SK-N-SH treated with all-trans-retinoic acid at 6 μM for 48 hours (cell line): ENCODE measurements around the gene ZCCHC2.

Source experiments
- ATAC-seq: fragments of 200-7000 bp; cut with Tn5 transposase; 3 replicates; pipeline ENCODE4 v1.9.1; 2020; ENCODE audit warnings: mild to moderate bottlenecking, moderate library complexity
- ARNTL ChIP-seq: fragments of 450-650 bp; formaldehyde crosslinking; IDR thresholded peaks from 2 replicates; pipeline ENCODE4 v1.5.0; 2020; ENCODE audit warnings: low read depth, mild to moderate bottlenecking, moderate library complexity, borderline replicate concordance
- CSDC2 ChIP-seq: fragments of 250-450 bp; sonication (Bioruptor Pico); IDR thresholded peaks from 2 replicates; pipeline ENCODE4 v1.5.0; 2020; ENCODE audit warnings: mild to moderate bottlenecking, moderate library complexity
- GLIS3 ChIP-seq: fragments of 250-450 bp; sonication (Bioruptor Pico); IDR thresholded peaks from 2 replicates; pipeline ENCODE4 v1.5.0; 2020; ENCODE audit warnings: mild to moderate bottlenecking, moderate library complexity
- OSR1 ChIP-seq: fragments of 250-450 bp; sonication (Bioruptor Pico); IDR thresholded peaks from 2 replicates; pipeline ENCODE4 v1.8.0; 2022; ENCODE audit warnings: moderate library complexity, mild to moderate bottlenecking, inconsistent platforms
- PPARA ChIP-seq: fragments of 250-450 bp; sonication (Bioruptor Pico); IDR thresholded peaks from 2 replicates; pipeline ENCODE4 v1.5.0; 2020; ENCODE audit warnings: mild to moderate bottlenecking, borderline replicate concordance
- RARB ChIP-seq: fragments of 250-450 bp; sonication (Bioruptor Pico); IDR thresholded peaks from 2 replicates; pipeline ENCODE4 v1.8.0; 2021; ENCODE audit warnings: mild to moderate bottlenecking, moderate library complexity
- SNAI2 ChIP-seq: fragments of 250-450 bp; sonication (Bioruptor Pico); IDR thresholded peaks from 2 replicates; pipeline ENCODE4 v1.5.0; 2020; ENCODE audit warnings: mild to moderate bottlenecking, moderate library complexity
- TCF4 ChIP-seq: fragments of 250-450 bp; sonication (Bioruptor Pico); IDR thresholded peaks from 2 replicates; pipeline ENCODE4 v1.8.0; 2021; ENCODE audit warnings: mild to moderate bottlenecking, moderate library complexity, borderline replicate concordance
- TOX ChIP-seq: fragments of 250-450 bp; sonication (Bioruptor Pico); IDR thresholded peaks from 2 replicates; pipeline ENCODE4 v1.8.0; 2021; ENCODE audit warnings: mild to moderate bottlenecking, moderate library complexity, borderline replicate concordance
- ZC3H10 ChIP-seq: fragments of 250-450 bp; sonication (Bioruptor Pico); IDR thresholded peaks from 2 replicates; pipeline ENCODE4 v1.5.1; 2021; ENCODE audit warnings: mild to moderate bottlenecking, moderate library complexity
- ZFP3 ChIP-seq: fragments of 250-450 bp; sonication (Bioruptor Pico); IDR thresholded peaks from 2 replicates; pipeline ENCODE4 v1.5.0; 2020; ENCODE audit warnings: mild to moderate bottlenecking, moderate library complexity
- ZFP30 ChIP-seq: fragments of 450-650 bp; formaldehyde crosslinking; IDR thresholded peaks from 2 replicates; pipeline ENCODE4 v1.5.0; 2022; ENCODE audit warnings: mild to moderate bottlenecking, moderate library complexity
- ZNF565 ChIP-seq: fragments of 450-650 bp; formaldehyde crosslinking; conservative IDR thresholded peaks from 2 replicates; pipeline ENCODE4 v1.5.0; 2020; ENCODE audit warnings: low read depth, mild to moderate bottlenecking, moderate library complexity
- ZNF70 ChIP-seq: fragments of 450-650 bp; formaldehyde crosslinking; IDR thresholded peaks from 2 replicates; pipeline ENCODE4 v1.5.0; 2020; ENCODE audit warnings: mild to moderate bottlenecking, moderate library complexity
- TF ChIP-seq, protein P1 (sequence below): fragments of 250-450 bp; sonication (Bioruptor Pico); IDR thresholded peaks from 2 replicates; pipeline ENCODE4 v1.5.1; 2020; ENCODE audit warnings: low read depth, mild to moderate bottlenecking, moderate library complexity
- TF ChIP-seq, protein P2 (sequence below): fragments of 250-450 bp; sonication (Bioruptor Pico); IDR thresholded peaks from 2 replicates; pipeline ENCODE4 v1.8.0; 2020; ENCODE audit warnings: mild to moderate bottlenecking, moderate library complexity, borderline replicate concordance
- TF ChIP-seq, protein P3 (sequence below): fragments of 250-450 bp; sonication (Bioruptor Pico); IDR thresholded peaks from 2 replicates; pipeline ENCODE4 v1.8.0; 2021; ENCODE audit warnings: low read depth, mild to moderate bottlenecking, moderate library complexity, borderline replicate concordance
- TF ChIP-seq, protein P4 (sequence below): fragments of 250-450 bp; sonication (Bioruptor Pico); IDR thresholded peaks from 2 replicates; pipeline ENCODE4 v1.5.1; 2021; ENCODE audit warnings: mild to moderate bottlenecking, moderate library complexity

The ZCCHC2 gene

DNA sequence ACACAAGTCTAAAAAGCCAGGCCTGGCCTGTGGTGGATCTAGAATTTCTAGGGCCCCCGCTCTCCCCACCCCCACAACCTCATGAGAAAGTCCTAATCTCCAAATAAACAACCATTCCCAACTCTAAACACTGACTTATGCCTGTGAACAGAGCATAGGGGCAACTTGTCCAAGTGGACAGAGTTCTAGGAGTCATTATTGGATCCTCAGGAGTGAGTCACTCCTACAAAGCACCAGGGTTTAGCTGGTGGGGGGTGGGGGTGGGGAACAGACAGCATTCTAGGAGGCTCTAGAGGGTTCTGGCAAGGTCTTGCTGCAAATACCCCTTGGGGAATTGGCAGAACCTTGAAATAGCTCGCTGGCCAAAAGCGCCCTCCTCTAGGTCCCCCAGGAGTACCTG lies 83.3 kb downstream of the ZCCHC2 start:
- ATAC-seq, result no peak
- TF ChIP-seq, protein P1, sequence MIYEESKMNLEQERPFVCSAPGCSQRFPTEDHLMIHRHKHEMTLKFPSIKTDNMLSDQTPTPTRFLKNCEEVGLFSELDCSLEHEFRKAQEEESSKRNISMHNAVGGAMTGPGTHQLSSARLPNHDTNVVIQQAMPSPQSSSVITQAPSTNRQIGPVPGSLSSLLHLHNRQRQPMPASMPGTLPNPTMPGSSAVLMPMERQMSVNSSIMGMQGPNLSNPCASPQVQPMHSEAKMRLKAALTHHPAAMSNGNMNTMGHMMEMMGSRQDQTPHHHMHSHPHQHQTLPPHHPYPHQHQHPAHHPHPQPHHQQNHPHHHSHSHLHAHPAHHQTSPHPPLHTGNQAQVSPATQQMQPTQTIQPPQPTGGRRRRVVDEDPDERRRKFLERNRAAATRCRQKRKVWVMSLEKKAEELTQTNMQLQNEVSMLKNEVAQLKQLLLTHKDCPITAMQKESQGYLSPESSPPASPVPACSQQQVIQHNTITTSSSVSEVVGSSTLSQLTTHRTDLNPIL (CRISPR knock-in tag), result no peak
- TF ChIP-seq ARNTL (CRISPR knock-in tag), result no peak
- TF ChIP-seq GLIS3 (CRISPR knock-in tag), result no peak
- TF ChIP-seq CSDC2 (CRISPR knock-in tag), result no peak
- no peak for TF ChIP-seq PPARA (CRISPR knock-in tag)
- TF ChIP-seq OSR1 (CRISPR knock-in tag), result no peak

DNA sequence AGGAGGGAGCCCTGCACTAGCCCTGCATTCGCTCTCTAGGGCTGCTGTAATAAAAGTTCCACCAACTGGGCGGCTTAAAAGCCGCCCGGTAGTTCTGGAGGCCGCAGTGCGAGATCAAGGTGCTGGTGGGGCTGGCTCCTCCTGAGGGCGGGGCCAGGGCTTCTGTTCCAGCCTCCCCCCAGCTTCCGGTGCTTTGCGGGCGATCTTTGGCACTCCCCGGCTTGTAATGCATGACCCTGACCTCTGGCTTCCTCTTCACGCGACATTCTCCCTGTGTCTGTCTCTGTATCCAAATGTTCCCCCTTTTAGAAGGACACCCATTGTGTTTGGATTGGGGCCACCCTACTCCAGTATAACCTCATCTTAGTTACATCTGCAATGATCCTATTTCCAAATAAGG lies 84.5 kb downstream of the ZCCHC2 start:
- no peak for ATAC-seq
- TF ChIP-seq ZNF70 (CRISPR knock-in tag) (no peak), ZFP3 (CRISPR knock-in tag) (no peak), TCF4 (no peak), CSDC2 (CRISPR knock-in tag) (no peak), ZFP30 (CRISPR knock-in tag) (no peak), ARNTL (CRISPR knock-in tag) (no peak), ZNF565 (CRISPR knock-in tag) (no peak)
- TF ChIP-seq, protein P1 (CRISPR knock-in tag), result no peak

DNA sequence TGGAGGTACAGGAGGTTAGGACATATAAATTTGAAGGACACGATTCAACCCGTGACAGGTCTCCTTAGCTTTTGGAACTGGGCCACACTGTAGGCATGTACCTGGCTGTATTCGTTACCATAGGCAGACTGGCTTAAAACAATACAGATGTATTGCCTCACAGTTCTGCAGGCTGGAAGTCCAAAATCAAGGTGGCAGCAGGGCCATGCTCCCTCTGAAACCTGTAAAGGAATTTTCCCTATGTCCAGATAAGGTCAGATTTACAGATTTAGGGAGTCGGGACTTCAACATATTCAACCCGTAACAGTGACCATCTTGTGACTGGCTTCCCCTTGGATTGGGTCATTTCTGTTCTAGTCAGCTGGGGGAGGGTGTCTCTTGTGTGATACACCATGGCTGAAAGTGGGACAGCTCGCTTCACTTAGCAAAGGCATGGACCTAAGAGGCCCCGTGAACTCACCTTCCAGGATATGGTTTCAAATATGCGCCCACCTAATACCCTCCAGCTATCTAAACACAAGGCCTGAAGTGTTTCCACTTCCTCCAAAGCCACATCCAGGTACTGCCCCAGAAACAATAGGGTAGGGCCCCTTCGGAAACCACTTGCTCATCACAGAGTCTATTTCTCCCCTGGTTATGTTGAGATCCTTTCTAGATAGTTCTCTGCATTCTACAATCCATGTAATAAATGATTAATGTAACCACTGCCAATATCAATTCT lies 85.0 kb downstream of the ZCCHC2 start:
- ATAC-seq, result no peak

DNA sequence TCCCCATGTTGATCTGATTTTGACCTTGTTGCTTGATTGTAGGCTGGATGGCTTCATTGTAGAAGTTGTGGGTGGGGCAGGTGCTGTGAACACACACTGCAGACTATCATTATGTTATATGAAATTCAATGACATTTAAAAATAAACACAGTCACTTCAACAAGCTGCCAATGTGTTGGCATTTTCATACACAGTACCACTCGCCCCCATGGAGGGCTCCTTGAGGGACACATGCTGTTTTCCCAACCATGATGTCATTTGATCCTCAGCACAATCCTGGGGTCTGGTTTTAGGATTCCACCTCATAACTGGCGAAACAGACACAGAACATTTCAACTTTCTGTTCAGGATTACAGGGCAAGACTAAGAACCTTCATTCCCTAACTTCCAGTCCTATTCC lies 86.9 kb downstream of the ZCCHC2 start:
- no peak for TF ChIP-seq GLIS3 (CRISPR knock-in tag)
- no peak for ATAC-seq

More for the DNA sequence above, 85.0 kb downstream of the ZCCHC2 start:
- TF ChIP-seq TCF4 (no peak), ZFP30 (CRISPR knock-in tag) (no peak), PPARA (CRISPR knock-in tag) (no peak), RARB (CRISPR knock-in tag) (no peak), OSR1 (CRISPR knock-in tag) (no peak), SNAI2 (CRISPR knock-in tag) (no peak), TOX (no peak), CSDC2 (CRISPR knock-in tag) (no peak), ZNF70 (CRISPR knock-in tag) (no peak)
- TF ChIP-seq, protein P1 (CRISPR knock-in tag), result no peak
- TF ChIP-seq, protein P2, sequence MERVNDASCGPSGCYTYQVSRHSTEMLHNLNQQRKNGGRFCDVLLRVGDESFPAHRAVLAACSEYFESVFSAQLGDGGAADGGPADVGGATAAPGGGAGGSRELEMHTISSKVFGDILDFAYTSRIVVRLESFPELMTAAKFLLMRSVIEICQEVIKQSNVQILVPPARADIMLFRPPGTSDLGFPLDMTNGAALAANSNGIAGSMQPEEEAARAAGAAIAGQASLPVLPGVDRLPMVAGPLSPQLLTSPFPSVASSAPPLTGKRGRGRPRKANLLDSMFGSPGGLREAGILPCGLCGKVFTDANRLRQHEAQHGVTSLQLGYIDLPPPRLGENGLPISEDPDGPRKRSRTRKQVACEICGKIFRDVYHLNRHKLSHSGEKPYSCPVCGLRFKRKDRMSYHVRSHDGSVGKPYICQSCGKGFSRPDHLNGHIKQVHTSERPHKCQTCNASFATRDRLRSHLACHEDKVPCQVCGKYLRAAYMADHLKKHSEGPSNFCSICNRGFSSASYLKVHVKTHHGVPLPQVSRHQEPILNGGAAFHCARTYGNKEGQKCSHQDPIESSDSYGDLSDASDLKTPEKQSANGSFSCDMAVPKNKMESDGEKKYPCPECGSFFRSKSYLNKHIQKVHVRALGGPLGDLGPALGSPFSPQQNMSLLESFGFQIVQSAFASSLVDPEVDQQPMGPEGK (CRISPR knock-in tag), result no peak

DNA sequence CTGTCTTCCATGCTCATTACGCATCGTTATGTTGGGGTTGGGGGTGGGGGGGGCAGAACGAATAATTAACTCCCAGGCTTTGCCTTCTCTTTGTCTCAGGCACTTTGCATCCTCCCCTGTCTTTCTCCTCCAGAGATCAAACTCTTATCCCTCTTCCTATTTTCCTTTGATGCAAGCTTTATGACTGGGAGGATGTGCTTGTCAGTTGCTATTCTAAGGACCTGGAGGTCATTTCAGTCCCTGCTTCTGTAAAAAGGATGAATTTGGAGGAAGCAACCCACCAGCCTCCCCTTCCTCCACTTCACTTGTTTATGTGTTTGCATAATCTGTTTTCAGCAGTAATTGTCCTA lies 87.5 kb downstream of the ZCCHC2 start:
- no peak for ATAC-seq
- TF ChIP-seq ZFP3 (CRISPR knock-in tag) (no peak), TOX (no peak), RARB (CRISPR knock-in tag) (no peak), ZC3H10 (CRISPR knock-in tag) (no peak), SNAI2 (CRISPR knock-in tag) (no peak), CSDC2 (CRISPR knock-in tag) (no peak), TCF4 (no peak)
- TF ChIP-seq, protein P3, sequence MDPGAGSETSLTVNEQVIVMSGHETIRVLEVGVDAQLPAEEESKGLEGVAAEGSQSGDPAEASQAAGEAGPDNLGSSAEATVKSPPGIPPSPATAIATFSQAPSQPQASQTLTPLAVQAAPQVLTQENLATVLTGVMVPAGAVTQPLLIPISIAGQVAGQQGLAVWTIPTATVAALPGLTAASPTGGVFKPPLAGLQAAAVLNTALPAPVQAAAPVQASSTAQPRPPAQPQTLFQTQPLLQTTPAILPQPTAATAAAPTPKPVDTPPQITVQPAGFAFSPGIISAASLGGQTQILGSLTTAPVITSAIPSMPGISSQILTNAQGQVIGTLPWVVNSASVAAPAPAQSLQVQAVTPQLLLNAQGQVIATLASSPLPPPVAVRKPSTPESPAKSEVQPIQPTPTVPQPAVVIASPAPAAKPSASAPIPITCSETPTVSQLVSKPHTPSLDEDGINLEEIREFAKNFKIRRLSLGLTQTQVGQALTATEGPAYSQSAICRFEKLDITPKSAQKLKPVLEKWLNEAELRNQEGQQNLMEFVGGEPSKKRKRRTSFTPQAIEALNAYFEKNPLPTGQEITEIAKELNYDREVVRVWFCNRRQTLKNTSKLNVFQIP (CRISPR knock-in tag), result no peak
- TF ChIP-seq, protein P4, sequence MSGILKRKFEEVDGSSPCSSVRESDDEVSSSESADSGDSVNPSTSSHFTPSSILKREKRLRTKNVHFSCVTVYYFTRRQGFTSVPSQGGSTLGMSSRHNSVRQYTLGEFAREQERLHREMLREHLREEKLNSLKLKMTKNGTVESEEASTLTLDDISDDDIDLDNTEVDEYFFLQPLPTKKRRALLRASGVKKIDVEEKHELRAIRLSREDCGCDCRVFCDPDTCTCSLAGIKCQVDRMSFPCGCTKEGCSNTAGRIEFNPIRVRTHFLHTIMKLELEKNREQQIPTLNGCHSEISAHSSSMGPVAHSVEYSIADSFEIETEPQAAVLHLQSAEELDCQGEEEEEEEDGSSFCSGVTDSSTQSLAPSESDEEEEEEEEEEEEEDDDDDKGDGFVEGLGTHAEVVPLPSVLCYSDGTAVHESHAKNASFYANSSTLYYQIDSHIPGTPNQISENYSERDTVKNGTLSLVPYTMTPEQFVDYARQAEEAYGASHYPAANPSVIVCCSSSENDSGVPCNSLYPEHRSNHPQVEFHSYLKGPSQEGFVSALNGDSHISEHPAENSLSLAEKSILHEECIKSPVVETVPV, result no peak
- TF ChIP-seq, protein P1 (CRISPR knock-in tag), result no peak
- TF ChIP-seq, all 23 proteins: peak for 0
